Measurements from ENCODE around the gene ALCAM.
A peak's percentile ranks its signal among the peaks of the same experiment; 100 is the strongest.

DNA sequence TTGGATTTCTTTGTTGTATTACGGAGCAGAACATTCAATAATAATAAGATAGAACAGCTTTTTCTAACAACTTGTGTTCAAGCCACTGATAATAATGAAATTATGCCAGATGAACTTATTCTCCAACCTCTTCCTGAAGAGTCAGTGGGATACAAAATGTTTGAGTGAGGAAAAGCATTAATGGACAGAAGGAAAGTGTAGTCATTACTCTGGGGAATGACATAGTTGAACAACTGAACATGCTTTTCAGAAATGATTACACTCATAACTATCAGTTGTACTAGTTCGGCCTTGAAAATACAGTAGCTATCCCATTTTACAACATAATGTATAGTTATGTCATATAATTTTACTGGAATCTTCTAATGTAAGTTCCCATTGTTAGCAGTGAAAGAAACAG is 55.9 kb downstream of the ALCAM start:
- TF ChIP-seq POLR2AphosphoS5 (IDR thresholded peaks at IDR 0.05) (peak; percentile 67), SMC3 (conservative IDR thresholded peaks at IDR 0.05; ENCODE audit: poor library complexity) (no peak), TAF1 (IDR thresholded peaks at IDR 0.05; ENCODE audit: low read depth) (no peak), EZH2 (IDR thresholded peaks at IDR 0.05; ENCODE audit: borderline replicate concordance, insufficient read depth, low read length, poor library complexity, severe bottlenecking) (no peak), MXI1 (conservative IDR thresholded peaks at IDR 0.05; ENCODE audit: poor library complexity, severe bottlenecking) (no peak), EP300 (conservative IDR thresholded peaks at IDR 0.05; ENCODE audit: poor library complexity, severe bottlenecking) (no peak)
- TF ChIP-seq, protein P1, sequence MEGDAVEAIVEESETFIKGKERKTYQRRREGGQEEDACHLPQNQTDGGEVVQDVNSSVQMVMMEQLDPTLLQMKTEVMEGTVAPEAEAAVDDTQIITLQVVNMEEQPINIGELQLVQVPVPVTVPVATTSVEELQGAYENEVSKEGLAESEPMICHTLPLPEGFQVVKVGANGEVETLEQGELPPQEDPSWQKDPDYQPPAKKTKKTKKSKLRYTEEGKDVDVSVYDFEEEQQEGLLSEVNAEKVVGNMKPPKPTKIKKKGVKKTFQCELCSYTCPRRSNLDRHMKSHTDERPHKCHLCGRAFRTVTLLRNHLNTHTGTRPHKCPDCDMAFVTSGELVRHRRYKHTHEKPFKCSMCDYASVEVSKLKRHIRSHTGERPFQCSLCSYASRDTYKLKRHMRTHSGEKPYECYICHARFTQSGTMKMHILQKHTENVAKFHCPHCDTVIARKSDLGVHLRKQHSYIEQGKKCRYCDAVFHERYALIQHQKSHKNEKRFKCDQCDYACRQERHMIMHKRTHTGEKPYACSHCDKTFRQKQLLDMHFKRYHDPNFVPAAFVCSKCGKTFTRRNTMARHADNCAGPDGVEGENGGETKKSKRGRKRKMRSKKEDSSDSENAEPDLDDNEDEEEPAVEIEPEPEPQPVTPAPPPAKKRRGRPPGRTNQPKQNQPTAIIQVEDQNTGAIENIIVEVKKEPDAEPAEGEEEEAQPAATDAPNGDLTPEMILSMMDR (IDR thresholded peaks at IDR 0.05; ENCODE audit: poor library complexity, severe bottlenecking) = no peak
- TF ChIP-seq, protein P2, sequence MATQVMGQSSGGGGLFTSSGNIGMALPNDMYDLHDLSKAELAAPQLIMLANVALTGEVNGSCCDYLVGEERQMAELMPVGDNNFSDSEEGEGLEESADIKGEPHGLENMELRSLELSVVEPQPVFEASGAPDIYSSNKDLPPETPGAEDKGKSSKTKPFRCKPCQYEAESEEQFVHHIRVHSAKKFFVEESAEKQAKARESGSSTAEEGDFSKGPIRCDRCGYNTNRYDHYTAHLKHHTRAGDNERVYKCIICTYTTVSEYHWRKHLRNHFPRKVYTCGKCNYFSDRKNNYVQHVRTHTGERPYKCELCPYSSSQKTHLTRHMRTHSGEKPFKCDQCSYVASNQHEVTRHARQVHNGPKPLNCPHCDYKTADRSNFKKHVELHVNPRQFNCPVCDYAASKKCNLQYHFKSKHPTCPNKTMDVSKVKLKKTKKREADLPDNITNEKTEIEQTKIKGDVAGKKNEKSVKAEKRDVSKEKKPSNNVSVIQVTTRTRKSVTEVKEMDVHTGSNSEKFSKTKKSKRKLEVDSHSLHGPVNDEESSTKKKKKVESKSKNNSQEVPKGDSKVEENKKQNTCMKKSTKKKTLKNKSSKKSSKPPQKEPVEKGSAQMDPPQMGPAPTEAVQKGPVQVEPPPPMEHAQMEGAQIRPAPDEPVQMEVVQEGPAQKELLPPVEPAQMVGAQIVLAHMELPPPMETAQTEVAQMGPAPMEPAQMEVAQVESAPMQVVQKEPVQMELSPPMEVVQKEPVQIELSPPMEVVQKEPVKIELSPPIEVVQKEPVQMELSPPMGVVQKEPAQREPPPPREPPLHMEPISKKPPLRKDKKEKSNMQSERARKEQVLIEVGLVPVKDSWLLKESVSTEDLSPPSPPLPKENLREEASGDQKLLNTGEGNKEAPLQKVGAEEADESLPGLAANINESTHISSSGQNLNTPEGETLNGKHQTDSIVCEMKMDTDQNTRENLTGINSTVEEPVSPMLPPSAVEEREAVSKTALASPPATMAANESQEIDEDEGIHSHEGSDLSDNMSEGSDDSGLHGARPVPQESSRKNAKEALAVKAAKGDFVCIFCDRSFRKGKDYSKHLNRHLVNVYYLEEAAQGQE (IDR thresholded peaks at IDR 0.05; ENCODE audit: borderline replicate concordance) = peak; percentile 94

Data from neural cell (in vitro differentiated cells).